ENCODE measurements around the gene OIP5.

- TF ChIP-seq CTCF (IDR thresholded peaks at IDR 0.05; ENCODE audit: low read depth, low read length) (no peak), EZH2phosphoT487 (IDR thresholded peaks at IDR 0.05; ENCODE audit: low read depth) (no peak)
Measured at GRCh38 chr15:41331833-41332193, 578 bp downstream of the OIP5 start.

Measured in OCI-LY3 (cell line).